Mucosa of rectum (tissue), 2 donors: ENCODE data around the gene TUBGCP2.

Source experiments
- H3K27ac ChIP-seq, 2 donors: one replicate each; pipeline ENCODE4 v1.7.0; 2013; ENCODE audit warnings: inconsistent platforms in 2 of 2, low read depth in 2 of 2, low read length in 2 of 2
- H3K27me3 ChIP-seq, 2 donors: one replicate each; pipeline ENCODE4 v1.7.0; 2013; ENCODE audit warnings: low read length in 2 of 2; ENCODE audit not compliant: control insufficient read depth in 2 of 2, insufficient read depth in 2 of 2
- H3K36me3 ChIP-seq, 2 donors: one replicate each; pipeline ENCODE4 v1.7.0; 2013; ENCODE audit warnings: low read length in 2 of 2; ENCODE audit not compliant: control insufficient read depth in 2 of 2, insufficient read depth in 2 of 2
- H3K4me1 ChIP-seq, 2 donors: one replicate each; pipeline ENCODE4 v1.7.0; 2013; ENCODE audit warnings: low read length in 2 of 2, mild to moderate bottlenecking in 1 of 2; ENCODE audit not compliant: control insufficient read depth in 2 of 2, insufficient read depth in 2 of 2
- H3K4me3 ChIP-seq, 2 donors: one replicate each; pipeline ENCODE4 v1.7.0; 2013; ENCODE audit warnings: low read length in 2 of 2
- H3K9ac ChIP-seq, 2 donors: one replicate each; pipeline ENCODE4 v1.7.0; 2013; ENCODE audit warnings: low read length in 2 of 2, low read depth in 1 of 2, mild to moderate bottlenecking in 1 of 2
- H3K9me3 ChIP-seq, 2 donors: one replicate each; pipeline ENCODE4 v1.7.0; 2013; ENCODE audit warnings: low read length in 2 of 2; ENCODE audit not compliant: control insufficient read depth in 2 of 2
- donor health status: healthy.
- donor health status: Normal muscosa, but diverticular disease.

TUBGCP2 gene

DNA sequence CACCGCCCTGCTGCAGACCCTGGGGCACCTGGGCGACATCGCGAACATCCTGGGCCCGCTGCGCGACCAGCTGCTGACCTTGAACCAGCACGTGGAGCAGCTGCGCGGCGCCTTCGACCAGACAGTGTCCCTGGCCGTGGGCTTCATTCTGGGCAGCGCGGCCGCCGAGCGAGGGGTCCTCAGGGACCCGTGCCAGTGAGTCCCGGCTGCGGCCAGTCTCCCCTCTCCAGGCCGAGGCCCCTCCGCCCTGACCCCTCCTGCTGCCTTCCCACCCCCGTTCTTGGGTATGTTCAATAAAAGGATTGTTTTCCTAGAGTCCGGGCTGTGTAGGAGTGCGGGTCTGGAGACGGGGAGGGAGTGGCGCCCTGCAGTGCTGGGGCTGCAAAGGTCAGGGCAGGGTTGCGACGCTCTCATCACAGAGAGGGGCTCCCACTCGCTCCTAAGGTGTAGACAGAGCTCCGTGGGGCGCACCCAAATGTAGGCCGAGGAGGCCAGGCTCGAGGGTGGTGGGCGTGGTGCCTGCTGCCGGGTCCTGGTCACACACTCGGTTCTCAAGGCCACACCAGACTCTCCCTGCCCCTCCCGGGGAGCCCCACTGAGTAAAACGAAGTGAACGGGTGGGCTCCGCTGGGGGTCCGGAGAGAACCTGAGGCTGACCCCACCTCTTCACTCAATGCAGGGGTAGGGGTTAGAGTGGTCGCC lies 77.3 kb downstream of the TUBGCP2 start:
- Histone ChIP-seq H3K9me3 (no peaks in the 10 kb centered on the region), H3K27me3 (peaks cover 18 to 22% of the 10 kb centered on the region in 2 donors), H3K9ac (no peak overlapping the region), H3K4me3 (no peak overlapping the region), H3K4me1 (no peaks in the 10 kb centered on the region), H3K27ac (no peak overlapping the region), H3K36me3 (no peaks in the 10 kb centered on the region)

DNA sequence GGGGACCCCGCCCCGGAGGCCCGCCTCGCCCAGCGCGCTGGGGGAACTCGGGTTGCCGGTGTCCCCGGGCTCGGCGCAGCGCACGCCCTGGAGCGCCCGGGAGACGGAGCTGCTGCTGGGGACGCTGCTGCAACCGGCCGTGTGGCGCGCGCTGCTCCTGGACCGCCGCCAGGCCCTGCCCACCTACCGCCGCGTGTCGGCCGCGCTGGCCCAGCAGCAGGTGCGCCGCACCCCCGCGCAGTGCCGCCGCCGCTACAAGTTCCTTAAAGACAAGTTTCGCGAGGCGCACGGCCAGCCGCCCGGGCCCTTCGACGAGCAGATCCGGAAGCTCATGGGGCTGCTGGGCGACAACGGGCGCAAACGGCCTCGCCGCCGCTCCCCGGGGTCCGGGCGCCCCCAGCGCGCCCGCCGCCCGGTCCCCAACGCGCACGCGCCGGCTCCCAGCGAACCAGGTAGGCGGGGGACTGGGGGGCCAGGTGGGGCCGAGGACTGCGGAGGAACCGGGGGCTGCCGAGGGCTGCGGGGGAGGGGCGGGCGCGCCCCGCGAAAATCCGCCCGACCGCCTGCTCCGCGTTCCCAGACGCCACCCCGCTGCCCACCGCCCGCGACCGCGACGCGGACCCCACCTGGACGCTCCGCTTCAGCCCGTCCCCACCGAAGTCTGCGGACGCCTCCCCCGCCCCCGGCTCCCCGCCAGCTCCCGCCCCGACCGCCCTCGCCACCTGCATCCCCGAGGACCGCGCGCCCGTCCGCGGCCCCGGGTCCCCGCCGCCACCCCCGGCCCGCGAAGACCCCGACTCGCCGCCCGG lies 78.1 kb downstream of the TUBGCP2 start:
- Histone ChIP-seq H3K9ac (no peak overlapping the region), H3K4me1 (no peaks in the 10 kb centered on the region), H3K27me3 (peaks cover 15 to 22% of the 10 kb centered on the region in 2 donors), H3K9me3 (no peaks in the 10 kb centered on the region), H3K4me3 (no peak overlapping the region), H3K36me3 (no peaks in the 10 kb centered on the region), H3K27ac (no peak overlapping the region)

DNA sequence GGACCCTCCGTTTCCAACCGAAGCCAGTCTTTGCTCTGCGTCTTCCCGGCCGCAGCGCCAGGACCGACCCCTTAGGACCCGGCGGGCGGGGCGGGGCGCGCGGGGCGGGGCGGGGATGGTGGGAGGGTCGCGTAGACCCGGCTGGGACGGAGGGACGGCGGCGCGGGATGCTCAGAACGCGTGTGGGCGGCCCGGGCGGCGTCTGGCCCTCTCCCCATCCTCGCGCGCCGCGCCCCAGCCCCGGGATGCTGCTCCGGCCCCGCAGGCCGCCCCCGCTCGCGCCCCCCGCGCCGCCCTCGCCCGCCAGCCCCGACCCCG lies 78.7 kb downstream of the TUBGCP2 start, which contains the start of gene UTF1:
Gene UTF1 (plus strand): TSS at position 174 of the 318 bp plus-strand sequence. CDS start 72 bp downstream, at position 246.
- Histone ChIP-seq H3K9ac (no peak within 1 kb of the TSS), H3K4me3 (no peak within 1 kb of the TSS)

DNA sequence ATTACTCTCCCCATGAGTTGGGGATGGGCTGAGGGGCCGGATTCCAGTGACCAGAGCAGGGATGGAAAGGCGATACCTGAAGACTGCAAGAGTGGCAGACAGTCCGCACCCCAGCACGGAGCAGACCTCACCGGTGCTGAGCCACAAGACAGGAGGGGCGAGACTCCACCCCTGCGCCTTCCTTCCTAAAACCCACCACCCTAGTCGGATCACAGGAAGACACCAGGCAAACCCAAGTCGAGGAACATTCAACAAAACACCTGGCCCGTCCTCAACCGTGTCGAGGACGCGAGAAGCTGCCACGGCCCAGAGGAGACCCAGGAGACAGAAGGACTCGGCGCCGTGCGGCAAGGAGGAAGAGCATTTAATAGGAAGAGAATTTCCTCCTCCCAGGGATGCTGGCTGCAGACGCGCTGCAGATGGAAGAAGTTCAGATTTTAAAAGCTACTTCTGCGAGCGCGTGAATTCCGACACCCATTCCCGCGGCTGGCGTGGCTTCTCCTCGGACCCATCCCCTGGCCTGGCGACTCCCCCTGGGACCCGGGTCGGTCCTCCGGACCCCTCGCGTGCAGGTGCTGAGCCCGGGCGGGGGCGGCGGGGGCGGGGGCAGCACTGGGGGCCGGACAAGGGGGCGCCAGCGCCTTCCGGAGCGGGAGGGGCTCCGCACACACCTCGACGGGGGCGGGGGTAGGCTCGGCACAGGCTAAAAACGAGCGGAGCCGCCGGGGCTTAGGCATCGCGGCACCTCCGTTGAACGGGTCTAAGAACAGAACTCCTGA lies 79.2 kb downstream of the TUBGCP2 start:
- Histone ChIP-seq H3K4me1 (no peaks in the 10 kb centered on the region), H3K9me3 (no peaks in the 10 kb centered on the region), H3K4me3 (no peak overlapping the region), H3K27ac (no peak overlapping the region), H3K27me3 (peaks cover 15 to 22% of the 10 kb centered on the region in 2 donors), H3K36me3 (no peaks in the 10 kb centered on the region), H3K9ac (no peak overlapping the region)

More for the DNA sequence above, 78.7 kb downstream of the TUBGCP2 start, which contains the start of gene UTF1:
- peaks cover 15 to 22% of the 10 kb centered on the region in 2 donors for H3K27me3 ChIP-seq
- no peaks in the 10 kb centered on the region for H3K36me3 ChIP-seq
- no peaks in the 10 kb centered on the region for H3K4me1 ChIP-seq
- no peaks in the 10 kb centered on the region for H3K9me3 ChIP-seq
- H3K27ac ChIP-seq: no peak within 1 kb of the TSS
